Measurements from ENCODE around the gene ZNF451.

- TF ChIP-seq, protein P1, sequence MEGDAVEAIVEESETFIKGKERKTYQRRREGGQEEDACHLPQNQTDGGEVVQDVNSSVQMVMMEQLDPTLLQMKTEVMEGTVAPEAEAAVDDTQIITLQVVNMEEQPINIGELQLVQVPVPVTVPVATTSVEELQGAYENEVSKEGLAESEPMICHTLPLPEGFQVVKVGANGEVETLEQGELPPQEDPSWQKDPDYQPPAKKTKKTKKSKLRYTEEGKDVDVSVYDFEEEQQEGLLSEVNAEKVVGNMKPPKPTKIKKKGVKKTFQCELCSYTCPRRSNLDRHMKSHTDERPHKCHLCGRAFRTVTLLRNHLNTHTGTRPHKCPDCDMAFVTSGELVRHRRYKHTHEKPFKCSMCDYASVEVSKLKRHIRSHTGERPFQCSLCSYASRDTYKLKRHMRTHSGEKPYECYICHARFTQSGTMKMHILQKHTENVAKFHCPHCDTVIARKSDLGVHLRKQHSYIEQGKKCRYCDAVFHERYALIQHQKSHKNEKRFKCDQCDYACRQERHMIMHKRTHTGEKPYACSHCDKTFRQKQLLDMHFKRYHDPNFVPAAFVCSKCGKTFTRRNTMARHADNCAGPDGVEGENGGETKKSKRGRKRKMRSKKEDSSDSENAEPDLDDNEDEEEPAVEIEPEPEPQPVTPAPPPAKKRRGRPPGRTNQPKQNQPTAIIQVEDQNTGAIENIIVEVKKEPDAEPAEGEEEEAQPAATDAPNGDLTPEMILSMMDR (IDR thresholded peaks at IDR 0.05): no peak
- no peak for TF ChIP-seq EP300 (IDR thresholded peaks at IDR 0.05)
Observed at GRCh38 chr6:57207872-57208271, 117.9 kb downstream of the ZNF451 start.

Measured in tibial nerve (tissue), 4 donors.